Measurements from ENCODE around the gene SDSL. TPM values are rescaled to one million over a fixed set of nuclear protein-coding genes. Genes with fewer than 3 reads are reported as not detected.

Gene SDSL
- total and polyA plus RNA-seq, 2 of the 13 experiments (the other 11 are each of a cell fraction or from before 2014, with no cell fraction given) = 1.2 to 1.7 TPM

DNA sequence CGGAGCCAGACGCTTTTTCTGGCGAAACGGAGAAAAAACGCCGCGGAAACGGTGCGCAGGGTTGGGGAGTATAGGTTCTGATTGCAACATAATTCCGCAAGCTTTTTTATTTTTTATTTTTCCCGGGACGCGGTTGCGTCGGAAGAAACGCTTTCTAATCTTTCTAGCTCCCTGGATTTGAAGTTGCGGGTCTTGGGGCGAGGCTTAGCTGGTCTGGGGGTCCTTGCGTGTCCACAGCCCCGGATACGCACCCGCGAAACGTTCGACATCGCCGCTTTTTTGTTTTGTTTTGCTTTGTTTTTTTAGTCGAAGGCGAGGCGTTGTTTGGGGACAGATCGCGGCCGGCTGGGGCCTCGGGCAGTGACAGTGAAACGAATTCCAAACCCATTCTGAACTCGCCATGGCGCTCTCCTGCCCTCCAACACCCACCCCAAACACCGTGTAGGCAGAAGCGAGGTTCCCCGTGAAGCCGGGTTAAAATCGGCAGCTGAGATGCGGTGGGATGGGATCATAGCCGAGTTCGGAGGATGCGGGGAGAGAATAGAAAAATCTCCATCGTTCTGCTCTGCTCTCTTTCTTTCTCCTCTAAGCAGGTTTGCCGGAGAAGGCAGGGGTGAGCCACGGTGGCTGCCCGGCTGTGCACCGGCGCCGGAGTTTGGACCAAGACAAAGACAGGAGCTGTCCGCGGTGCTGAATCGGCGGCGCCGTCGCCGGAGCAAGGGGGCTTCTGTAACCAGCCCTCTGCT is 57.6 kb downstream of the SDSL start (continued):
- TF ChIP-seq PRDM4 (CRISPR knock-in tag; IDR thresholded peaks at IDR 0.05; ENCODE audit: borderline replicate concordance) (peak; percentile 78; the same call in 1 of the 2 replicates), ZNF232 (CRISPR knock-in tag; IDR thresholded peaks at IDR 0.05; ENCODE audit: borderline replicate concordance) (peak; percentile 86; the same call in 1 of the 2 replicates), SIN3A (IDR thresholded peaks at IDR 0.05; ENCODE audit: borderline replicate concordance, low read depth, low read length) (no peak), ZMAT5 (CRISPR knock-in tag; IDR thresholded peaks at IDR 0.05; ENCODE audit: borderline replicate concordance, low read depth) (no peak), ESRRA (CRISPR knock-in tag; IDR thresholded peaks at IDR 0.05; ENCODE audit: low read depth) (no peak), NFRKB (IDR thresholded peaks at IDR 0.05) (no peak), SALL2 (CRISPR knock-in tag; IDR thresholded peaks at IDR 0.05) (0 out of 2 replicates have a peak, but pooled peaks have one; percentile 57), HOXA9 (CRISPR knock-in tag; IDR thresholded peaks at IDR 0.05; ENCODE audit: borderline replicate concordance) (no peak), DMAP1 (CRISPR knock-in tag; IDR thresholded peaks at IDR 0.05) (no peak), TBP (CRISPR knock-in tag; IDR thresholded peaks at IDR 0.05) (no peak), TCF7 (IDR thresholded peaks at IDR 0.05; ENCODE audit: low read depth) (peak; percentile 29; the same call in 1 of the 2 replicates), SMAD1 (CRISPR knock-in tag; IDR thresholded peaks at IDR 0.05; ENCODE audit: borderline replicate concordance, low read depth) (no peak), MTA1 (CRISPR knock-in tag; IDR thresholded peaks at IDR 0.05; ENCODE audit: borderline replicate concordance) (no peak), TRIM22 (IDR thresholded peaks at IDR 0.05) (no peak), ZNF441 (CRISPR knock-in tag; IDR thresholded peaks at IDR 0.05; ENCODE audit: borderline replicate concordance) (peak; percentile 84; the same call in 1 of the 2 replicates), ZNF17 (CRISPR knock-in tag; IDR thresholded peaks at IDR 0.05) (no peak), NRL (CRISPR knock-in tag; IDR thresholded peaks at IDR 0.05; ENCODE audit: borderline replicate concordance) (no peak), ZBTB49 (CRISPR knock-in tag; IDR thresholded peaks at IDR 0.05; ENCODE audit: borderline replicate concordance) (peak; percentile 91; the same call in 1 of the 2 replicates), NONO (IDR thresholded peaks at IDR 0.05) (no peak), NONO (CRISPR knock-in tag; conservative IDR thresholded peaks at IDR 0.05) (no peak), ZNF775 (CRISPR knock-in tag; IDR thresholded peaks at IDR 0.05; ENCODE audit: borderline replicate concordance) (no peak)
- TF ChIP-seq, protein P1, sequence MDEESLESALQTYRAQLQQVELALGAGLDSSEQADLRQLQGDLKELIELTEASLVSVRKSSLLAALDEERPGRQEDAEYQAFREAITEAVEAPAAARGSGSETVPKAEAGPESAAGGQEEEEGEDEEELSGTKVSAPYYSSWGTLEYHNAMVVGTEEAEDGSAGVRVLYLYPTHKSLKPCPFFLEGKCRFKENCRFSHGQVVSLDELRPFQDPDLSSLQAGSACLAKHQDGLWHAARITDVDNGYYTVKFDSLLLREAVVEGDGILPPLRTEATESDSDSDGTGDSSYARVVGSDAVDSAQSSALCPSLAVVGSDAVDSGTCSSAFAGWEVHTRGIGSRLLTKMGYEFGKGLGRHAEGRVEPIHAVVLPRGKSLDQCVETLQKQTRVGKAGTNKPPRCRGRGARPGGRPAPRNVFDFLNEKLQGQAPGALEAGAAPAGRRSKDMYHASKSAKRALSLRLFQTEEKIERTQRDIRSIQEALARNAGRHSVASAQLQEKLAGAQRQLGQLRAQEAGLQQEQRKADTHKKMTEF (CRISPR knock-in tag; IDR thresholded peaks at IDR 0.05) = no peak
